LNCaP clone FGC (cell line): ENCODE measurements around the gene ITGA2B.
"Not testable (repeated sequence)": the region's sequence is repeated elsewhere in the genome, so short reads cannot be mapped to it uniquely, and the experiment has no call there.

Experiments
- DNase-seq: peaks from one replicate; pipeline ENCODE4 v3.0.0-alpha.2; 2011; ENCODE audit warnings: low read depth
- H3K4me3 ChIP-seq: 2 replicates; pipeline ENCODE4 v1.5.1; 2011; ENCODE audit warnings: mild to moderate bottlenecking, low read depth, low read length, control low read depth
- CTCF ChIP-seq: IDR thresholded peaks from 2 replicates; pipeline ENCODE4 v1.5.1; 2012; ENCODE audit warnings: mild to moderate bottlenecking; ENCODE audit not compliant: control insufficient read depth, insufficient read depth; ENCODE audit errors: extremely low read depth

ITGA2B gene

GRCh38 chr17:44345454-44346026 lies 43.9 kb downstream of the ITGA2B start:
- no peak for DNase-seq
- H3K4me3 ChIP-seq: peak overlapping the region; percentile 87
- TF ChIP-seq CTCF: 0 out of 2 replicates have a peak, but pooled peaks have one; percentile 19

GRCh38 chr17:44344939-44345453 lies 44.5 kb downstream of the ITGA2B start, which contains the start of gene GRN:
TSS of gene GRN (plus strand) at chr17:44345302. CDS start at chr17:44349165, 3,863 bp downstream.
- TF ChIP-seq CTCF: no peak
- peak within 1 kb of the TSS; percentile 87 for H3K4me3 ChIP-seq
- DNase-seq: peak; percentile 93

- no peak overlapping the region for H3K4me3 ChIP-seq
- no peak for DNase-seq
- no peak for TF ChIP-seq CTCF
Measured at GRCh38 chr17:44343510-44344209, 45.8 kb downstream of the ITGA2B start.

- not testable (repeated sequence) for DNase-seq
Measured at GRCh38 chr17:44340553-44340952, 48.9 kb downstream of the ITGA2B start.

GRCh38 chr17:44338702-44339101 lies 50.7 kb downstream of the ITGA2B start:
- no peak overlapping the region for H3K4me3 ChIP-seq
- TF ChIP-seq CTCF: no peak
- DNase-seq: no peak

More at GRCh38 chr17:44340553-44340952, 48.9 kb downstream of the ITGA2B start:
- not testable (repeated sequence) for H3K4me3 ChIP-seq

GRCh38 chr17:44335968-44336367 lies 53.5 kb downstream of the ITGA2B start:
- no peak overlapping the region for H3K4me3 ChIP-seq
- no peak for DNase-seq
- TF ChIP-seq CTCF: no peak

GRCh38 chr17:44335564-44335963 lies 53.9 kb downstream of the ITGA2B start:
- no peak for TF ChIP-seq CTCF
- no peak overlapping the region for H3K4me3 ChIP-seq
- DNase-seq: no peak
